HG02571 (cell line): ENCODE measurements around the gene HOXD3.

Experiments used
- ATAC-seq: cut with Tn5 transposase; IDR thresholded peaks from one replicate; pipeline ENCODE4 v1.9.1; 2021; ENCODE audit warnings: mild to moderate bottlenecking, moderate library complexity; ENCODE audit not compliant: unreplicated experiment

The HOXD3 gene

GRCh38 chr2:176121190-176122051 lies 35.7 kb upstream of the HOXD3 start:
- no peak for ATAC-seq

GRCh38 chr2:176122052-176122682 lies 34.9 kb upstream of the HOXD3 start:
- ATAC-seq, result no peak

DNA sequence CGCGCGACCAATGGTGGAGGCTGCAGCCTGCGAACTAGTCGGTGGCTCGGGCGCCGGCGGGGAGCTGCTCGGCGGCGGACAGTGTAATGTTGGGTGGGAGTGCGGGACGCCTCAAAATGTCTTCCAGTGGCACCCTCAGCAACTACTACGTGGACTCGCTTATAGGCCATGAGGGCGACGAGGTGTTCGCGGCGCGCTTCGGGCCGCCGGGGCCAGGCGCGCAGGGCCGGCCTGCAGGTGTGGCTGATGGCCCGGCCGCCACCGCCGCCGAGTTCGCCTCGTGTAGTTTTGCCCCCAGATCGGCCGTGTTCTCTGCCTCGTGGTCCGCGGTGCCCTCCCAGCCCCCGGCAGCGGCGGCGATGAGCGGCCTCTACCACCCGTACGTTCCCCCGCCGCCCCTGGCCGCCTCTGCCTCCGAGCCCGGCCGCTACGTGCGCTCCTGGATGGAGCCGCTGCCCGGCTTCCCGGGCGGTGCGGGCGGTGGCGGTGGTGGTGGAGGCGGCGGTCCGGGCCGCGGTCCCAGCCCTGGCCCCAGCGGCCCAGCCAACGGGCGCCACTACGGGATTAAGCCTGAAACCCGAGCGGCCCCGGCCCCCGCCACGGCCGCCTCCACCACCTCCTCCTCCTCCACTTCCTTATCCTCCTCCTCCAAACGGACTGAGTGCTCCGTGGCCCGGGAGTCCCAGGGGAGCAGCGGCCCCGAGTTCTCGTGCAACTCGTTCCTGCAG lies 34.3 kb upstream of the HOXD3 start, which contains the start of gene HOXD9:
HOXD9 (plus strand) TSS at position 37 of the 728 bp plus-strand sequence; CDS start at position 87, 50 bp downstream.
- ATAC-seq, result no peak

DNA sequence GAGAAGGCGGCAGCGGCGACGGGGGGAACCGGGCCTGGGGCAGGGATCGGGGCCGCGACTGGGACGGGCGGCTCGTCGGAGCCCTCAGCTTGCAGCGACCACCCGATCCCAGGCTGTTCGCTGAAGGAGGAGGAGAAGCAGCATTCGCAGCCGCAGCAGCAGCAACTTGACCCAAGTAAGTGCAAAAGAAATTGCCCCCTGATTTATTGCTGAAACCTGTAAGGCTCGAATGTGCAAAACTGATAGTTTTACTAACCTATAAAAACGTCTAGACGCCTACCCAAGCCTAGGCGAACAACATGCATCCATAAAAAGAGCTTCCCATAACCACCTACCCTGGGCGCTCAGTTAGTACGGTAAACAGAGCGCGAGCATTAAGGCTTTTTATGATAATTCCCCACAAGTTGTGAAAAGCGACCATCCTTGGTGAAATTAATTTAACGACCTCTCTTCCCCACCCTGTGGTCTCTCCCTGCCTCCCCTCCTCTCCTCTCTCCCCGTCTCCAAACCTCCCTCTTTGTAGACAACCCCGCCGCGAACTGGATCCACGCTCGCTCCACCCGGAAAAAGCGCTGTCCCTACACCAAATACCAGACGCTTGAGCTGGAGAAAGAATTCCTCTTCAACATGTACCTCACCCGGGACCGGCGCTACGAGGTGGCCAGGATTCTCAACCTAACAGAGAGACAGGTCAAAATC lies 33.5 kb upstream of the HOXD3 start:
- no peak for ATAC-seq

DNA sequence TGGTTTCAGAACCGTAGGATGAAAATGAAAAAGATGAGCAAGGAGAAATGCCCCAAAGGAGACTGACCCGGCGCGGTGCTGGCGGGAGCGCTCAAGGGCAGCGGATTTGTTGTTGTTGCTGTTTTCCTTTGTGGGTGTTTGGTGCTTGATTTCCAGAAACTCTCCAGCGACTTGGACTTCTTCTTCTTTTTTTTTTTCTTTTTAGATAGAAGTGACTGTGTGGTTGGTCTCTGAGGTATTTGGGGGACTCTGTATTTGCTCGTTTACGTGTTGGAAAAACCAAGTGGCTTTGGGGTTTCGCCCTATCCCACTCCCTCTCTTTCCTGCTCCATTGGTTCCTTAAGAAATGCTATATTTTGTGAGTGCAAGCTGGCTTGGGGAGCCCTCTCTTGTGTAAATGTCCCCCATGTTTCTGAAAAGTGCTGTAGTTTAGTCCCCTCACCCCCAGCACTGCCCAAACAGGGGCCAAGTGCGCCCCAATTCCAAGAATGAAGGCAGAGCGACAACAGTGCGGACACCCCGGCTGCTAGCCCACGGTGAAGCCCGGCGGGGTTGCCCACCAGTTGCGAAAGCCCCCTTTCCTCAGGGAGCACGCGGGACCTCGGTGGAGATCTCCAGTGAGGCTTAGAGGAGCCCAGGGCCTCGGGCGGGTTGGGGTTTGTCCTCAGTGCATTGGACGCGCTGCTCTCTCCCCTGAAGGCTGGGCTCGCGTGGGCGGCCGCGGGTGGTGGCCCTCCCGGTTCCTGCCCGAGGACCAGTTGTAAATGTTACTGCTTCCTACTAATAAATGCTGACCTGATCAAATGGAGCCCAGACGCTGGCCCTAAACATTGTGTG lies 32.8 kb upstream of the HOXD3 start:
- no peak for ATAC-seq

DNA sequence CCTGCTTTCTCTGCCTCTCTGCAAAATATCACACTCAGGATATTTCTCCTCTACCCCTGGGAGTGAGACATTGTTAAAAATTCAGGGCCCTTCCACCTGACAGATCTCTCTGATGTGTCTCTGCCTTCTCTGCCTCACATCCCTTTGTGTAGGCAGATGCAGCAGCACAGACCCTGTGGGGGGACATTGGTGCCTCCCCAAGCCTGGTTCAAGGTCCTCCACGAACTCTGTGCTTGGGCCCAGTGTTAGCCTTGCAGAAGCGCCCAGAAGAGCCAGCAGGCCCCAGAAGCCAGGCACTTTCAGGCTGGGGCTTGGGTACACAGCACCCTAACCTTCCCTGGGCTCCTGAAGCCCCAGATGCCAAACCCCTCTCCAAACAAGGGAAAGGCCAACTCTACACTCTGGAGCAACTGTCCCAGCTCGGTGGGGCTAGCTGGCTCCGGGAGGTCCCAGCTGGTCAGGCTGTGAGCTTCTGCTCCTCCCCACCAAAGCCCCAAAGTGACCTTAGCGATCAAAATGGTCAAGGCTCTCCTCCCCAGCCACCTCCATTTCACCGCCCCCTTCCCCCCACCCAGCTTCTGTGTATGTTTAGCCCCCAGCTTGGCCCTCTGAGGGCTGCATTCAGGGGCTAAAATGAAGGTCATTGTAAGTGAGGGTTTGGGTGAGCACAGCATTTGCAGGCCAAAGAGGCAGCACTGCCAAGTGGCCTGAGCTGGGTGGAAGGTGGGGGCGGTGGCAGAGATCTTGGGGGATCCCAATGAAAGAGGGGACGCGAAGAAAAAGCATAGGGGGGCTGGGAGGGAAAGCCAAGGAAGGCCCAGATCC lies 31.9 kb upstream of the HOXD3 start:
- no peak for ATAC-seq

GRCh38 chr2:176125772-176126054 lies 31.4 kb upstream of the HOXD3 start:
- no peak for ATAC-seq

DNA sequence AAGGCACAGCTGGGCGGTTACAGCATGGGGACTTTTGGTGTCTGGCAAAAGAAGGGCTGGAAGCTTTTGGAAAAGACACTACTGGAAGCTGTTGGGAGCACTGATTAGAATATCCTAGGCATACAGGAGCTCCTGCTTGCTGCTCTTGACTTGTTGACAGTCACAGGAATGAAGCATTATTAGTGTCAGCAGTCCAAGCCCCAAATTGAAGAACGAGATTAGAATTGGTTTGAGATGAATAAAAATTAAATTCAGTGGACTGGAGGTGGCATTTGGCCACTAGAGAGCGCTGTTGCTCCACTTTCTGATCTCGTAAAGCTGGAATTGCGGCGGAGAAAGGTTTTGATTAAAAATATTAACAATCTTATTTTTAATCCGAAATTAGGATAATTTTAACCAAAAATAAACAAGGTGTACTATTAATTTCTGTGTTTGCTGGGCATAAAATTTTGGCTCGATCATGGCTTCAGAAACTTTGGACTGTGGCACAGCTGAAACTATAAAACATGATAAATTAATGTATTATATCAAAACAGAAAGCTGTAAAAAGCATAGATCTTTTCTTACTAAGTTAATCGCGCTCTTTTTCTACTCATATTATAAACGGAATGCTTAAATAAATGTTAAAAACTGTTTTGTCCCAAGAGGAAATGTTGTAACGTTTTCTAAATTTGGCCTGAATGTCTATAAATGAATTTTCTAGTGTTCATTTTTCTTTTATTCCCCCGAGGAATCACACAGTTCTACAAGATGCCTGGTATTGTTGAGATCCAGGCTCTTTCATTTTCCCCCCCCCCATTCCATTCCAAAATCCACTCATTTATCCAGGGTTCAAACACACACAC lies 30.0 kb upstream of the HOXD3 start:
- no peak for ATAC-seq

GRCh38 chr2:176127774-176128072 lies 29.4 kb upstream of the HOXD3 start:
- ATAC-seq, result no peak

DNA sequence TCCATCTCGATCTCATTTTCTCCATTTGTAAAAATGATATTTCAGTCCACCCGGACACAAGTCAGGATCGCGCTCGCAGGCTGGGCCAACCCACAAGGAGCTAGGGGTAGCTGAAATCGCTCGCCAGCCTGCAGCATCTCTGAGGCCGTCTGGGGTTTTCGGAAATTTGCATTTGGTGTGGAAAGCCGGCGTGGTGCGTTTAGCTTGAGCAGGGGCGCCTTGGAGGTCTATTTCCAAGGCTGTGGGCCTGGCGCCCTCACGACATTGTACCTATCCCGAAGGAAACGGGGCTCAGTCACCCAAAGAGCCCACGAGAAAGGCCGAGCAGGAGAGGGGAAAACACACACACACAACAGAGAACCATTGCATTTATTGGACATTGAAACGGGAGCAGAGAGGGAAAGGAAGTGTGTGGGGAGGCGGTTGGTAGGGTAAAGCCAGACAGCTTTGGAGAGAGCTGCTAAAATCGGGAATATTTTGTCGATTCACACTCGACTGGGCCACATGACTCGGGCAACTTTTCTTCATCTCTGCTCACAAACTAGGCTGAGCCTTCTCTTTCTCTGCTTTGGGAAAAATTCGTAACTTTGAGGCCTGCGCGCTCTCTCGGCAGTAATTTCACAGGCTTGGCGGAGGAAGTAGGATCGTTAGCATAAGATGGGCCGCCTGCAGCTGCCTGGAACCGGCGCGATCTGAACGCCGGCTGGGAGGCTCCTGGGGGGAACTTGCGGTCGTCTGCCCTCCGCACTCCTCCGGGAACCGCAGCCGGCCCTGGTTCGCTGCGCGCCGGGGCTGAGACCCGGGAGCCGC lies 28.7 kb upstream of the HOXD3 start:
- ATAC-seq, result no peak

- ATAC-seq, result no peak
These were observed 27.9 kb upstream of the HOXD3 start, which contains the start of gene HOXD8 for GRCh38 chr2:176128982-176129796. Gene HOXD8 (plus strand): TSS chr2:176129705. CDS start chr2:176130367, 662 bp downstream.

DNA sequence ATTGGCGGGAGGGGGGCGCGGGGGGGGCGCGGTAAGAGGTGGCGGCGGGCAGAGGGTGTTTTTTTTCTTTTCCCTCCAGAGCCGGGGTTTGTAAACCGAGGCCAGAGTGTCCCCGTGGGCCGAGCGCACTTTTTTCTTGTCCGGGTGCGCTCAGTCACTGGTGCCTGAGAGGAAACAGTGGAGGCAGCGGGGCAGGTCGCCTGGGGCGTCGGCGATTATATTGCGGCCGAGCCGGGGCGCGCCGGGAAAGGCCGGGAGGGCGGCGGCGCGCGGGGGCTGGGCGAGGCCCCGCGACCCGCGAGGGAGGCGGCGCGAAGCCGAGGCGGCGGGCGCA lies 27.3 kb upstream of the HOXD3 start:
- no peak for ATAC-seq

- no peak for ATAC-seq
These were observed 26.8 kb upstream of the HOXD3 start for GRCh38 chr2:176130147-176130956.

DNA sequence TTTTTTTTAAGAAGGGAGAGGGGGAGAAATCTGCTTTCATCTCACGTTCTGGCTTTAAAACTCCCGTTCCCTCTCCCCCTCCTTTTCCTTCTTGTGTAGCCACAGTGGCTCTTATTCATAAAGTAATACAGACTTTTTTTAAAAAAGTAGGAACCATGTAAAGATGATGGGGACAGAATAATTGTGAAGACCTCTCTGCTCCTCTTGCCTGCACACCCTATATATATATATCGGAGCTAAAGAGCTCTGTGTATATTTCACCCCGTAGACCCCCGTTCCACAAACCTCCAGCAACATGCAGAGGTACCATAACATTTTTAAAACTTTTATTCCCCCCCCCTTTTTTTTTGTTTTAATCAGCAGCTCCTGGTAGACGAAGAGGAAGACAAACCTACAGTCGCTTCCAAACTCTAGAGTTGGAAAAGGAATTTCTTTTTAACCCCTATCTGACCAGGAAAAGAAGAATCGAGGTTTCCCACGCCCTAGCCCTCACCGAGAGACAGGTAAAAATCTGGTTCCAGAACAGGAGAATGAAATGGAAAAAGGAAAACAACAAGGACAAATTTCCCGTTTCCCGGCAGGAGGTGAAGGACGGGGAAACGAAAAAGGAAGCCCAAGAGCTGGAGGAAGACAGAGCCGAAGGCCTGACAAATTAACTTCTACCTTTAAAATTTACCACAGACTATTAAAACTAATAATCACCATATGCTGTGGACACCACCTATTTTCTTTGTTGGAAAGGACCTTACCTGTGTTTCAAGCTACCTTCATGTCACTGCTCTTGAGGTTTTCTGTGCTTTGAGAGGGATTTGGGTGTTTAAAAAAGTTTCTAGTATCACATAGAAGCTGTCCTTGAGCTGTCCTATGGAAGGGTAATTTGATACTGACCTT lies 25.9 kb upstream of the HOXD3 start:
- ATAC-seq, result no peak

GRCh38 chr2:176131848-176132158 lies 25.3 kb upstream of the HOXD3 start:
- no peak for ATAC-seq
